Fibroblast of lung (primary cell): ENCODE data around the gene CHPF2. TPM values are rescaled to one million over a fixed set of nuclear protein-coding genes. Genes with fewer than 3 reads are reported as not detected.

Source experiments
- DNase-seq, 2 donors: peaks; one replicate each; pipeline versions ENCODE4 v3.0.0 to v3.0.0-alpha.2; 2010; ENCODE audit warnings: low read depth in 2 of 2
- H2AFZ ChIP-seq: 2 replicates; pipeline ENCODE4 v1.5.1; 2012; ENCODE audit warnings: low read length, control low read depth, inconsistent platforms
- H3K27ac ChIP-seq: 2 replicates; pipeline ENCODE4 v1.5.1; 2011; ENCODE audit warnings: low read length, control low read depth; ENCODE audit not compliant: insufficient read depth
- H3K27me3 ChIP-seq: 2 replicates; pipeline ENCODE4 v1.5.1; 2011; ENCODE audit warnings: mild to moderate bottlenecking, low read length; ENCODE audit not compliant: control insufficient read depth, insufficient read depth
- H3K36me3 ChIP-seq: 2 replicates; pipeline ENCODE4 v1.5.1; 2011; ENCODE audit warnings: low read length; ENCODE audit not compliant: control insufficient read depth, insufficient read depth
- H3K4me1 ChIP-seq: 2 replicates; pipeline ENCODE4 v1.5.1; 2011; ENCODE audit warnings: low read length; ENCODE audit not compliant: control insufficient read depth, insufficient read depth; ENCODE audit errors: extremely low read depth
- H3K4me2 ChIP-seq: 2 replicates; pipeline ENCODE4 v1.5.1; 2011; ENCODE audit warnings: low read length, control low read depth; ENCODE audit not compliant: insufficient read depth; ENCODE audit errors: extremely low read depth
- H3K4me3 ChIP-seq, 4 experiments: fragments of 200-600 bp in 1 of 4; sonication (generic) in 1 of 4; replicated peaks in 1 of 4; 2 replicates each; pipeline ENCODE4 v1.5.1; 2011 to 2016; ENCODE audit warnings: low read length in 4 of 4, low read depth in 3 of 4, mild to moderate bottlenecking in 3 of 4, control low read depth in 2 of 4, inconsistent platforms in 1 of 4, mixed read lengths in 1 of 4; ENCODE audit not compliant: insufficient read depth in 1 of 4; ENCODE audit errors: control extremely low read depth in 1 of 4
- H3K79me2 ChIP-seq: 2 replicates; pipeline ENCODE4 v1.5.1; 2012; ENCODE audit warnings: mild to moderate bottlenecking, low read length, inconsistent platforms; ENCODE audit not compliant: control insufficient read depth, insufficient read depth
- H3K9ac ChIP-seq: 2 replicates; pipeline ENCODE4 v1.5.1; 2011; ENCODE audit warnings: mild to moderate bottlenecking, low read length, control low read depth; ENCODE audit not compliant: insufficient read depth
- H3K9me3 ChIP-seq: 2 replicates; pipeline ENCODE4 v1.5.1; 2012; ENCODE audit warnings: low read depth, low read length; ENCODE audit not compliant: control insufficient read depth, insufficient read depth
- H4K20me1 ChIP-seq: 2 replicates; pipeline ENCODE4 v1.5.1; 2011; ENCODE audit warnings: low read length; ENCODE audit not compliant: control insufficient read depth, insufficient read depth; ENCODE audit errors: extremely low read depth
- CTCF ChIP-seq, 2 donors: IDR thresholded peaks in 1 of 2; conservative IDR thresholded peaks in 1 of 2; 1 replicate in 1 of 2; 2 replicates in 1 of 2; pipeline ENCODE4 v1.5.1; 2011 to 2012; ENCODE audit warnings: low read length in 2 of 2, control low read depth in 1 of 2, inconsistent platforms in 1 of 2, low read depth in 1 of 2, mild to moderate bottlenecking in 1 of 2
- EZH2 ChIP-seq: IDR thresholded peaks from 2 replicates; pipeline ENCODE4 v1.5.1; 2012; ENCODE audit warnings: low read length, control low read depth, mild to moderate bottlenecking; ENCODE audit errors: missing control alignments
- polyA plus RNA-seq, 2 donors: library from polyadenylated mRNA; depleted of rRNA in 1 of 2; stranded (reverse) in 1 of 2; unstranded in 1 of 2; fragments of >200 nt; gene quantifications; 2 replicates each; pipeline ENCODE4 v1.2.1, GENCODE V29; 2011 to 2012; ENCODE audit warnings: missing spikeins in 1 of 2
- total RNA-seq: library from RNA; depleted of rRNA; stranded (reverse); fragments of >200 nt; gene quantifications from 2 replicates; pipeline ENCODE4 v1.2.1, GENCODE V29; 2014

The CHPF2 gene
- total and polyA plus RNA-seq, 2 donors (not counting 1 experiment from before 2014, with no cell fraction given): 42.5 to 46.7 TPM

- H4K20me1 ChIP-seq: no peaks in the 10 kb centered on the region
- no peak for DNase-seq
- no peaks in the 10 kb centered on the region for H3K9me3 ChIP-seq
- H3K79me2 ChIP-seq: no peaks in the 10 kb centered on the region
- no peak overlapping the region for H3K9ac ChIP-seq
- H3K4me1 ChIP-seq: no peaks in the 10 kb centered on the region
- TF ChIP-seq EZH2 (no peak), CTCF (conservative IDR thresholded peaks at IDR 0.05 in 1 of 2, IDR thresholded peaks at IDR 0.05 in 1 of 2; ENCODE audit: low read depth in 1 of 2, low read length in 2 of 2) (no peak)
- H3K36me3 ChIP-seq: no peaks in the 10 kb centered on the region
- no peak overlapping the region for H2AFZ ChIP-seq
- peaks cover 25% of the 10 kb centered on the region for H3K27me3 ChIP-seq
- no peak overlapping the region for H3K4me3 ChIP-seq
- no peak overlapping the region for H3K4me2 ChIP-seq
- H3K27ac ChIP-seq: no peak overlapping the region
These were observed 38.9 kb upstream of the CHPF2 start for GRCh38 chr7:151193203-151193978.

GRCh38 chr7:151194188-151194587, 38.1 kb upstream of the CHPF2 start:
- peaks cover 29% of the 10 kb centered on the region for H3K27me3 ChIP-seq
- H3K4me3 ChIP-seq: no peak overlapping the region
- TF ChIP-seq CTCF (conservative IDR thresholded peaks at IDR 0.05 in 1 of 2, IDR thresholded peaks at IDR 0.05 in 1 of 2; ENCODE audit: low read depth in 1 of 2, low read length in 2 of 2) (no peak), EZH2 (no peak)
- no peaks in the 10 kb centered on the region for H3K36me3 ChIP-seq
- no peak overlapping the region for H3K27ac ChIP-seq
- no peaks in the 10 kb centered on the region for H3K4me1 ChIP-seq
- H3K9me3 ChIP-seq: no peaks in the 10 kb centered on the region
- H3K79me2 ChIP-seq: no peaks in the 10 kb centered on the region
- no peak overlapping the region for H2AFZ ChIP-seq
- H4K20me1 ChIP-seq: no peaks in the 10 kb centered on the region
- no peak overlapping the region for H3K4me2 ChIP-seq
- H3K9ac ChIP-seq: no peak overlapping the region
- no peak for DNase-seq

GRCh38 chr7:151195616-151196450, 36.5 kb upstream of the CHPF2 start:
- H3K4me3 ChIP-seq: no peak overlapping the region
- no peak overlapping the region for H3K9ac ChIP-seq
- no peaks in the 10 kb centered on the region for H4K20me1 ChIP-seq
- H3K4me2 ChIP-seq: no peak overlapping the region
- no peaks in the 10 kb centered on the region for H3K79me2 ChIP-seq
- no peaks in the 10 kb centered on the region for H3K4me1 ChIP-seq
- H3K36me3 ChIP-seq: no peaks in the 10 kb centered on the region
- H3K27me3 ChIP-seq: peaks cover 25% of the 10 kb centered on the region
- no peaks in the 10 kb centered on the region for H3K9me3 ChIP-seq
- no peak for DNase-seq
- H2AFZ ChIP-seq: no peak overlapping the region
- TF ChIP-seq EZH2 (no peak), CTCF (conservative IDR thresholded peaks at IDR 0.05 in 1 of 2, IDR thresholded peaks at IDR 0.05 in 1 of 2; ENCODE audit: low read depth in 1 of 2, low read length in 2 of 2) (no peak)
- H3K27ac ChIP-seq: no peak overlapping the region
